GM19193 (cell line): ENCODE measurements around the gene GLB1L2.

Source experiments
- POLR2A ChIP-seq: IDR thresholded peaks from 4 replicates; pipeline ENCODE4 v1.6.1; 2011; ENCODE audit not compliant: insufficient read depth, insufficient read length; ENCODE audit errors: extremely low read depth

Gene GLB1L2

DNA sequence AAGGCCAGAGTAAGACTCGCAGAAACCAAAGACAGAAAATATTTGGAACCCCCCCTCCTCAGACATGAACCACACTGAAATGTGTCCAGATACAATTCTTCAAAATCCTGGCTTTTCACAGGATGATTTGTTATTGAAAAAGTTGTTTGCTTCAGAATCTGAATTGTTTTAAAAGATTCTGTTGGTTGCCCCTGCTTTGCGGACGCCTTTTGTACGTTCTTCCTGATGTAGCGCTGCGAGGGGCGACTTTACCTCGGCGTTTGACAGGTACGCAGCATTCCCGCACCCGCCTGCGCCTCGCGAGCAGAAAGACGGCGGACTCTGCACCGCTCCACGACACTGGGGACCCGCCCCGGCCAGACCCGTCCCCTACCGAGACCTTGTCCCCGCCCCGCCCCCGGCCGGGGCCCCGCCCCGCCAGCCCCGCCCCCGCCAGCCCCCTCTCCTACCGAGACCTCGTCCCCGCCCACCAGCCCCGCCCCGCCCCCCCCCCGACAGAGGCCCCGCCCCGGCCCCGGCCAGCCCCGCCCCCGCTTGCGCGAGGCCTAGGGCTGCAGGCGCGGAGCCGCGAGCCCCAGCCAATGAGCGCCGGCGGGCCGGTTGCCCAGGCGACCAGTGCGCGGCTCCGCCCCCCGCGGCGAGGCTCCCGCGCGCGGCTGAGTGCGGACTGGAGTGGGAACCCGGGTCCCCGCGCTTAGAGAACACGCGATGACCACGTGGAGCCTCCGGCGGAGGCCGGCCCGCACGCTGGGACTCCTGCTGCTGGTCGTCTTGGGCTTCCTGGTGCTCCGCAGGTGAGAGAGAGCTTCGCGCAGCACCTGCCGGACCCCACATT lies at the start of gene GLB1L2:
Gene GLB1L2, plus strand, starts transcription at position 635 of the 835 bp plus-strand sequence. Its CDS starts 74 bp downstream, at position 709.
- TF ChIP-seq POLR2A, result no peak

DNA sequence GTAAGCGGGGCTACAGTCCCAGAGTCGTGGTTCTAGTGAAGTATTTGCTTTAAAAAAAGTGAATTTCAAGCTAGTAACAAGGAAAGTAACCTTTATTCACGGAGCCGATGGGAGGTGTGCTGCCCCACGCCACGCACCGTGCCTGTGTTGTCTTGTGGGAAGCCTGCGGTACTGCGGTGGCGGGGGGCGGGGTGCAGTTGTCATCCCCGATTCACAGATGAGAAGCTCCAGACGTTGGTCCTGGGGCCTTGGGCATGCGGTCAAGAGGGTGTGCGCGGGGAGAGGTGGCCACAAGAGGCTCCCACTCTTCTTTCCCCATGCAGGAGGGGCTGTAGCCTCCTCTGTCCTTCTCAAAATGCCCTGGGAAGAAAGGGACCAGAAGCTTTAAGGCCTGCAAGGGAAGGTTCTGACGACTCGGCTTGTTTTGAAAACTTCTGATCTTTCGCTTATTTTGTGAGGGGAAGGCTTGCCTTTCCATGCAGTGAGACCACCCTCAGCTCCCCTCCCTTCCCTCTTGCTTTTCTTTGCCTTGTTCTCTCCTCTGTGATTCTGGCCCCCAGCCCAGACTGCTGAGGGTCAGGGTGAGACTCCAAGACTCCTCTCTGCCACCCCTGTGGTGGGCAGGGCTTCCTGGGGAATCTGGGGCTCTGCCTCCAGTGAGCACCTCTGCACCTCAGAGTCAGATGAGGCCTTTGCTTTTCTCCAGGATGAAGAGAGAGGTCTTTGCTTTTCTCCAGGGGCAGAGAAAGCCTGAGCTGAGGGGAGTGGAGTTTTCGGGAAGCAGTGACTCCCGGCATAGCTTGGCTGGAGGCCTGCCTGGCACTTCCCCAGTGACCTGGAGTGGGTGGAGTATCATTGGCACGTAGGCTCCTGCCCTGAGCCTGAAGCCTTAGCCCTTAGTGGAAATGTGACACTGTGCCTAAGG lies 49.4 kb upstream of the GLB1L2 start:
- no peak for TF ChIP-seq POLR2A

DNA sequence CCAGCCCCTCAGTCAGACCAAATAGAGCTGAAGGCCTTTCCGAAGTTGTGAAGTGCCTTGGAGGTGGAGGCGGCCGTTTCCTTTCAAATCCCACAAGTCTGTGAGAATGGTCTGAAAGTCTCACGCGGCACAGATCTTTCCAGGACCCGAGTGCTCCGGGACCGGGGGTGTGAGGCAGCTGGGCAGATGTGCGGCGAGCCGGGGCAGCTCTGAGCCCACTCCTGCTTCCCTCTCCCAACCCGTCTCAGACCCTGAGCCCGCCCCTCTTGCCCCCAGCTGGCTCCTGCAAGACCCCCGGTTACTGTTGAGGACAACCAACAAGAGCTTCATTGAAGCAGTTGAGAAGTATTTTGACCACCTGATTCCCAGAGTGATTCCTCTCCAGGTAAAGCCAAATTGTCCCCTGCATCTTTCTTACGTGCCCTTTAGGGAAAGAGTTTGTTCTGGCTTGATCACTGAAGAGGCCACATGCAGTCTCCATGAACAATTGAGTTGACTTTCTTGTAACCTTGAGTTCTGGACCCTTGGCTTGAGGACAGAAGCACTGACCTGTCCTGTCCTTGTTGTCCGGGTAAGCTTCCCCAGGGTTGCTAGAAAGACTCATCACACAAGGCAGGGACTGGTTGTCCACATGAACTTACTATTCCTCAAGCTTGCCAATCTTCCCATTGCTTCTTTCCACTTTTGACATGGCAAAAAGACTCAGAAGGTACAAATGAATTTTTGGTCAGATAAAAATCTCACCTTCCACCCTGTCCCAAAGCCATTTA lies 48.1 kb upstream of the GLB1L2 start:
- TF ChIP-seq POLR2A, result no peak

GRCh38 chr11:134287561-134287960 lies 44.2 kb upstream of the GLB1L2 start:
- no peak for TF ChIP-seq POLR2A

DNA sequence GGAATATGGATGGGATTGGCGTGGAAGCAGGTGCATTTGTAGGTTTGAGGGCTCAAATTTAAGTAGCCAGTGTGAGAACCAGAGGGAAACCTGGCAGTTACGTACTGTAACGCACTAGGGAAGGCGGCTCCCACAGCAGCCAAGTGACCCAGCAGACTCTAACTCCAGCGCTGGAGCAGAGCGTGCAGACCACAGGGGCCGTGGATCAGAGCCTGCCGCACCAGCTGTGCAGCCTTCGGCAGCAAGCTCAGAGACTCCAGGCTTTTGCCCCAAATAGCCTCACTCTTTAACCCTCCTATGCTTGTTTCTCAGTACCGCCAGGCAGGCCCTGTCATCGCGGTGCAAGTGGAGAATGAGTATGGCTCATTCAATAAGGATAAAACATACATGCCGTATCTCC lies 43.3 kb upstream of the GLB1L2 start:
- no peak for TF ChIP-seq POLR2A

GRCh38 chr11:134289167-134289566 lies 42.6 kb upstream of the GLB1L2 start:
- no peak for TF ChIP-seq POLR2A

DNA sequence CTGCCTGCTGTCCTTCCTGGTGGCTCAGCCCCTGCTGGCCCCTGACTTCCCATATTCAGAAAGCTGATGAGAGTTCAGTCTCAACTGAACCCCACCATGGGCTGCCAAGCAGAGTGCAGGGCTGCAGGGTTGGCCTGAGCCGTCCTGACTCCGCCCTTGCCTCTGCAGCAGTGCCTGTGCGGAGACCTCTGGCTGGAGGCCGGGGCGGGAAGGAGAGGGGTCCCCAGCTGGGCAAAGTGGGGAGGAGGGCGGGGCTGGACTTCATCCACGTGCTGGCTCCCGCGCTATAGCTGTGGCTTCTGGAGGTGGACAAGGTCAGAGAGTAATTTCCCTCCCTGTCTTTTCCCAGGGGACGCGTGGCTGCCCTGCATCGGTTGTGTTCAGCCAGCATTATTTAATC lies 42.0 kb upstream of the GLB1L2 start:
- TF ChIP-seq POLR2A, result no peak

DNA sequence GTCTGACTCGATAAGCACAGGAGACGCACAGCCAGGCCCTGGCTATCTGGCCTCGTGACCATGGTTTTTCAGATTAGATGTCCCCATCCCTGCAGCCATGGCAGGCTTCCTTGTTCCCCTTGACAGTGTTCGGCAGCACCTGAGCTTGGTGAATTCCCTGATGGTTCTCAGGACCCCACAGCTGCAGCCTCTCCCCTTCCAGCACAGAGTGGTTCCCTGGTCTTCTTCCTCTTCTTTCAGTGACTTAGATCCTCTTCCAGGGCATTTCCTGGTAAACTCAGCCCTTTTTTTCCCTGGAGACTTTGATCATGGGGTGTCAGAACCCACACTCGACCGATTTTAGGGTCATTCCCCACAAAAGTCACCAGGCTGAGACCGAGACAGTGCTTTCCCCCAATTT lies 41.1 kb upstream of the GLB1L2 start:
- no peak for TF ChIP-seq POLR2A

DNA sequence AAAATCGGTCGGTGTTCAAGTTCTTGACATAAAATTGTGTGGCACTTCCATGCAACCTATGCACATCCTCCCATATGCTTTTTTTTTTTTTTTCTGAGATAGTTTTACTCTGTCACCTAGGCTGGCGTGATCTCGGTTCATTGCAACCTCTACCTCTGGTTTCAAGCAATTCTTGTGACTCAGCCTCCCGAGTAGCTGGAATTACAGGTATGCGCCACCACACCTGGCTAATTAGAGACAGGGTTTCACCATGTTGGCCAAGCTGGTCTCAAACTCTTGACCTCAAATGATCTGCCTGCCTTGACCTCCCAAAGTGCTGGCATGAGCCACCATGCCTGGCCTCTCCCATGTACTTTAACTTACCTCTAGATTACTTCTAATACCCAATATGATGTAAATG lies 40.6 kb upstream of the GLB1L2 start:
- TF ChIP-seq POLR2A, result no peak

DNA sequence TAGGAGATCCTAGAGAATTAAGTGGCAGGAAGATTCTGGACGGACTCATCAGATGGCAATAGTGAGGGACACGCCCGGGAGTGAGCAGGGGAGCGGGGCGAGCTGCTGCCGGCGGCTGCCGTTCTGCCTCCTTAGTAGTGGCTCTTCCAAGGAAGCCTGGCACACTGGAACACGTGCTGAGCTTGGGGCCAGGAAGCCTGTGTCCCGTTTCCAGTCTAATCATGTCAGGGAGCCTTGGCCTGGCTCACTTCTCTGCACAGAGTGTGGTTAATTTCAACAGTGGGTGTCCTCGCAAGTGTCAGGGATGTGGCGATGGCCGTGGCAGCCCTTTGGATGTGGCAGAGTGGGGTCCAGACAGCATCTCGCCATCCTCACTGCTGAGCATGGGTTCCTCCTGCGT lies 39.1 kb upstream of the GLB1L2 start:
- no peak for TF ChIP-seq POLR2A

DNA sequence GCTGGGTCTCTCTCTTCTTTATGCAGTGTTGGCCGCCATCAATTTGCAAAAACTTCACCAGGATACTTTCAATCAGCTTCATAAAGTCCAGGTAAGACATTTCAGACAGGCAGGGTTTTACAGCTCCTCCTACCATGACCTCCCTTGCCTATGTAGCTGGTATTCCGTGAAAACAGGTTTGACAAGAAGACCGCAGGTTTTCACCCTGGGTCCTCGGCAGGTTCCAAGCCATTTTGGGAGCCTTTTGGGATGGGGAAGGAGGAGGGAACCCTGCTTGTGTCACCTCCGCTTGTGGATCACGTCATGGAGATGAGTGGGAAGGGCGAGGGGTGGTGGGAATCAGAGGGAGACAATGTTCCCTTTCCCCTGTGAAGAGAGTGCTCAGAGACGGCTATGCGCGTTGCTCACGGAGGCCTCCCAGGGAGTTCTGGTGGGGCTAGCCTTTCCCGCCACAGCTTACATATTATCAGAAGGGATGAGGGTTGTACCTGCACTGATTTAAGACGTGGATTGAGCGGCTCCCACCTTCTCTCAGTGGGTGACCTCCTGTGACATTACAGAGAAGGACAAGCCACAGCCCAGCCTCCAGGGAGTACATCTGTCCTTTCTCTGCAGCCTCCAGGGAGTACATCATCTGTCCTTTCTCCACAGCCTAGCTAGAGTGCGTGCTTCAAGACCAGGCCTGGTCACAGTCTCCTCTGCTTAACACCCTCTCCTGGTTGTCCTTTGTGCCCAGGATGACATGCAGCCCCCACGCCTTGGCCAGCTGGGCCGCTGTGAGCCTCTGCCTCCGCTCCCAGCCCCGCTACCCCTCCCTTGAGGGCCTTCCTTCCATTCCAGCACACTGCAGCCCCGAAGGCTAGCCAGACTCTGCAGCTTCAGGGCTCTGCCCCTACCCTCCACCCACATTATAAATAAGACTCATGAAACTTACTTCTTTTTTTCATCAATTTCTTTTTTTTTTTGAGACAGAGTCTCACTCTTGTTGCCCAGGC lies 38.4 kb upstream of the GLB1L2 start:
- no peak for TF ChIP-seq POLR2A

DNA sequence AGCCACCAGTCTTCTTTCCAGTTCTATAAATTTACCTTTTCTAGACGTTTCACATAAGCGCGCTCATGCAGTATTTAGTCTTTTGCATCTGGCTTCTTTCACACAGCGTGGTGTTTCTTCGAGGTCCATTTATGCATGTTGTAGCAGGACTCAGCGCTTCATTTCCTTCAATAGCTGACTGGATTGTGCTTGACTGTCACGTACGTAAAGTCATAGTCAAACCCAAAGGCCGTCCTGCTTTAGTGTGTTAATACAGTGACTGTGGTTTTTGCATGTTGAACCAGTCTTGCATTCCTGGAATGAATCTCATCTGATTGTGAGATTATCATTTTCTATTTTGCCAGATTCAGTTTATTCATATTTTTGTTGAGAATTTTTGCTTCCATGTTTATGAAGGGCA lies 37.1 kb upstream of the GLB1L2 start:
- no peak for TF ChIP-seq POLR2A

- TF ChIP-seq POLR2A, result no peak
Observed at GRCh38 chr11:134312223-134312622, 19.6 kb upstream of the GLB1L2 start.

- TF ChIP-seq POLR2A, result no peak
Observed at GRCh38 chr11:134312807-134313206, 19.0 kb upstream of the GLB1L2 start.

DNA sequence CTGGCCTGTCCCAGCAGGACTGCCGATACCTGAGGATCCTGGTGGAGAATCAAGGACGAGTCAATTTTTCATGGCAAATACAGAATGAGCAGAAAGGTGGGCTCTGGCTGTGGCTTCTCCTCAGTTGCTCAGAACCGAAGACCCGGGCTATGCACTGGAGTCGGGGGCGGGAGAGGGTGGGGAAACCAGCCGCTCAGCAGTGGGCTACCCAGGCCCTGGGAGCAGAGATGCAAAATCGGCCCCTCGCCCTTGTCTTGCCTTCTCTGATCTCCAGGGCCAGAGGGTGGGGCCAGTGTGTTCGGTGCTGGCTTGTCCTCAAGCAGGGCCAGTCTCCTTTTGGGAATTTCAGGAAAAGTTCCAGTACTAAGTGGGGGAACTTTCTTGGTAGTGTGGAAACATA lies 18.4 kb upstream of the GLB1L2 start:
- TF ChIP-seq POLR2A, result no peak
